Frontal cortex (tissue), 4 donors: ENCODE data around the gene TRAPPC2. TPM values are rescaled to one million over a fixed set of nuclear protein-coding genes. Genes with fewer than 3 reads are reported as not detected.

Source experiments
- DNase-seq, 2 donors: peaks; one replicate each; pipeline ENCODE4 v3.0.0; 2012; ENCODE audit warnings: low spot score in 2 of 2
- FAIRE-seq: peaks from 2 replicates; lab custom pipeline; 2012; peaks lifted over from hg19 to GRCh38; lab: Jason Lieb, UNC
- total RNA-seq: library from RNA; depleted of rRNA; stranded (reverse); fragments of >200 nt; gene quantifications from one replicate; pipeline ENCODE4 v1.2.3, GENCODE V29; 2014
- donor health status: control.
- donor health status: control.
- donor health status: control.

The TRAPPC2 gene
- 76.6 TPM for total RNA-seq

GRCh38 chrX:13734278-13735172, at the start of gene TRAPPC2, which contains the start of gene OFD1:
TSS of gene TRAPPC2 (minus strand) at chrX:13734620. CDS start at chrX:13719963, 14,657 bp downstream.
TSS of gene OFD1 (plus strand) at chrX:13734748. CDS start at chrX:13735072, 324 bp downstream.
- peak; percentile 79 to 88 for DNase-seq
- no peak for FAIRE-seq

GRCh38 chrX:13780868-13781427, 46.5 kb upstream of the TRAPPC2 start:
- no peak for FAIRE-seq
- no peak for DNase-seq

GRCh38 chrX:13778916-13779315, 44.5 kb upstream of the TRAPPC2 start:
- FAIRE-seq, result no peak
- DNase-seq, result no peak

- no peak for DNase-seq
- FAIRE-seq, result no peak
Measured at GRCh38 chrX:13776387-13776786, 42.0 kb upstream of the TRAPPC2 start.

- DNase-seq (no peak), FAIRE-seq (no peak)
Measured at GRCh38 chrX:13775837-13776236, 41.4 kb upstream of the TRAPPC2 start.

GRCh38 chrX:13774696-13775095, 40.3 kb upstream of the TRAPPC2 start:
- DNase-seq (no peak), FAIRE-seq (no peak)

GRCh38 chrX:13770013-13770535, 35.7 kb upstream of the TRAPPC2 start:
- no peak for DNase-seq
- FAIRE-seq, result no peak

GRCh38 chrX:13768939-13769338, 34.5 kb upstream of the TRAPPC2 start:
- no peak for FAIRE-seq
- DNase-seq, result no peak

GRCh38 chrX:13764765-13765164, 30.3 kb upstream of the TRAPPC2 start:
- no peak for DNase-seq
- FAIRE-seq, result no peak

- FAIRE-seq, result no peak
- DNase-seq, result no peak
Measured at GRCh38 chrX:13764281-13764680, 29.9 kb upstream of the TRAPPC2 start.

- DNase-seq (no peak), FAIRE-seq (no peak)
Measured at GRCh38 chrX:13763489-13763888, 29.1 kb upstream of the TRAPPC2 start.

GRCh38 chrX:13761606-13762414, 27.4 kb upstream of the TRAPPC2 start:
- no peak for DNase-seq
- FAIRE-seq, result no peak

- DNase-seq (no peak), FAIRE-seq (no peak)
Measured at GRCh38 chrX:13760426-13760825, 26.0 kb upstream of the TRAPPC2 start.

- FAIRE-seq (no peak), DNase-seq (no peak)
Measured at GRCh38 chrX:13759152-13759718, 24.8 kb upstream of the TRAPPC2 start.

GRCh38 chrX:13756381-13756780, 22.0 kb upstream of the TRAPPC2 start:
- FAIRE-seq, result no peak

GRCh38 chrX:13755254-13755653, 20.8 kb upstream of the TRAPPC2 start:
- FAIRE-seq, result no peak
- no peak for DNase-seq

More at GRCh38 chrX:13756381-13756780, 22.0 kb upstream of the TRAPPC2 start:
- no peak for DNase-seq

- DNase-seq (no peak), FAIRE-seq (no peak)
Measured at GRCh38 chrX:13754765-13755164, 20.3 kb upstream of the TRAPPC2 start.

GRCh38 chrX:13752646-13753045, 18.2 kb upstream of the TRAPPC2 start:
- FAIRE-seq, result no peak
- no peak for DNase-seq

- DNase-seq (no peak), FAIRE-seq (no peak)
Measured at GRCh38 chrX:13752141-13752540, 17.7 kb upstream of the TRAPPC2 start.

- no peak for DNase-seq
- no peak for FAIRE-seq
Measured at GRCh38 chrX:13750812-13751211, 16.4 kb upstream of the TRAPPC2 start.
